Epithelial cell of prostate (primary cell): ENCODE data around the gene TSPAN5.
"Not testable (repeated sequence)": the region's sequence is repeated elsewhere in the genome, so short reads cannot be mapped to it uniquely, and the experiment has no call there.

Experiments
- DNase-seq: peaks from one replicate; pipeline ENCODE4 v3.0.0-alpha.2; 2011; ENCODE audit warnings: low read depth, low spot score
- H3K27ac ChIP-seq: fragments of 450-650 bp; 2 replicates; pipeline ENCODE4 v1.5.1; 2017; ENCODE audit warnings: mild to moderate bottlenecking

TSPAN5 gene

DNA sequence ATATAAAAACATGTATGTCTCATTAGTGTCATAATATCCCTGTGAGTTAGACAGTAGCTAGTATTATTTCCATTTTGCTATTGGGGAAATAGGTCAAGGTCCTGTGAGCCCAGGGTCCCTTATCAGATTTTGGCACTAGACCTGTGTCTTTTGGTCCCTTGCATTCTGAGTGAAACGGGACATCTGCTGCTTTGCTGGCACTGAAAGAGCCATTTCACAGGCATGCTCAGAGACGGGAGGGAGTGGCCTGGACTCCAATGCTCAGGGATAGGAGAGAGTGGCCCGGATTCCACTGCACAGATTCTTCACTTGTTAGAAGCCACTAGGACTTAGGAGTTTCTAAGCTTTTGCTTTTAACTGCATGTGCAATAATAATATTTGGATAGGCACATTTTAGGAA, 177.2 kb downstream of the TSPAN5 start:
- peak overlapping the region; percentile 99 for H3K27ac ChIP-seq
- DNase-seq, result no peak

GRCh38 chr4:98480535-98480934, 177.9 kb downstream of the TSPAN5 start:
- H3K27ac ChIP-seq, result peak overlapping the region; percentile 99
- no peak for DNase-seq

DNA sequence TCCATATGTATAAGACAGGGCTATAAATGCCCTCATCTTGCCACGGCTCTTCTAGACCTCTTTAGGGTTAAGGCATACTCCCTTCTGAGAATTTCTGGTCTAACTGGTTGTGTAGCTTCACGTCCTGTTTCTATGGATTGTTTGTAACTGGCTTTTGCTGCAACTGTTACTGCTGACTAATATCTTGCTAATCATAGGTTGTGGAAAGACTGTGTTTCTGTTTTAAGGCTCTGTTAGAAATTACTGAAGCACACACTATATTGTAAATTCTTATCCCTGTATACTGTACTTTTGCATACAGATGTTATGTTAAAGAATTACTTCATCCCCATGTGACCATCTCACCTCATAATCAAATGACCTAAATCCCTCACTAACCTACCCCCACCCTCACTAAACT, 178.8 kb downstream of the TSPAN5 start:
- H3K27ac ChIP-seq, result peak overlapping the region; percentile 99
- peak; percentile 34 for DNase-seq

- no peak overlapping the region for H3K27ac ChIP-seq
- no peak for DNase-seq
Measured at GRCh38 chr4:98476891-98477290, 181.5 kb downstream of the TSPAN5 start.

DNA sequence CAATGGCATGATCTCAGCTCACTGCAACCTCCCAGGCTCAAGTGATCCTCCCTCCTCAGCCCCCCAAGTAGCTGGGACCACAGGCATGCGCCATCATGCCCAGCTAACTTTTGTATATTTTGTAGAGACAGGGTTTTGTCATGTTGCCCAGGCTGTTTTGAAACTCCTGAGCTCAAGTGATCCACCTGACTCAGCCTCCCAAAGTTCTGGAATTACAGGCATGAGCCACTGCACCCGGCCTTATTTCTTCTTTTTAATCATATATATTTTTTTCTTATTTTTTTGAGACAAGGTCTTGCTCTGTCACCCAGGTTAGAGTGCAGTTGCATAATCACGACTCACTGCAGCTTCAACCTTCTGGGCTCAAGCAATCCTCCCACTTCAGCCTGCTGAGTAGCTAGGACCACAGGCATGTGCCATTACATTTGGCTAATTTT, 184.0 kb downstream of the TSPAN5 start:
- peak; percentile 46 for DNase-seq
- peak overlapping the region; percentile 77 for H3K27ac ChIP-seq

GRCh38 chr4:98473046-98473445, 185.4 kb downstream of the TSPAN5 start:
- peak overlapping the region; percentile 77 for H3K27ac ChIP-seq
- DNase-seq, result peak; percentile 78

DNA sequence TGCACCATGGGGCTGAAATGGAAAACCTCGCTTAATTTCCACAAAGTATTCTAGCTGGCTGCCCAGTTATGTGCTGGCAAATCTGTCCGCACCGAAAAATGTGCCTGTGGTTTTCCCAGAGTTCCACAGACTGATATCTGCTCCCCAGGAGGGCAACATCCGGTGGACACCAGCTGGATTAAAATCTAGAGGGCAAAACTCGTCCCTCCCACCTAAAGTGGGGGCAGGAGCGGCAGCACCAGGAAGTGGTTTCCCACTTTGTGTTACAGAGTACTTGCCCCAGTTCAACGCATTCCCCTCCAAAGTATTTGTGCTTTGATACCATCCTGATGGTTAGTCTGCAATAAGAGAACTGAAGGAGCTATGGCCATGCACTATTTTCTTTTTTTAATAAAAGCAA, 187.6 kb downstream of the TSPAN5 start:
- no peak for DNase-seq
- no peak overlapping the region for H3K27ac ChIP-seq

DNA sequence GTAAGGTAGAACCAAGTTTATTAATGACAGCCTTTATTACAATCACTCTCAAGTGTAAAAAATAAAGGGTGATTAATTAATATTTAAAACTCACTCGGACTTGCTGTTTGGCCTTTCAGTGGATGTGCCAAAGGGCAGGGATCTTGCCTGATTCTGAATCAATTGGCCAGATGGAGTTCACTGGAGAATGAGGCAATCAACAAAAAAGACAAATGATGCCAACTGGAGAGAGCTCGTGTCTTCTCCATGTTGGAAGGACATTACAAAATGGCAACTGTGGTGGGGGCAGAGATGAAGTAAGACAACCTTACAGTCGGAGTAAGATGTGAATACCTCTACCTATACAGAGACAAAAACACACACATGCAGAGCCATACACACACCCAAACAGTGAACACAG, 188.0 kb downstream of the TSPAN5 start:
- H3K27ac ChIP-seq, result no peak overlapping the region
- no peak for DNase-seq

GRCh38 chr4:98469771-98470170, 188.6 kb downstream of the TSPAN5 start:
- H3K27ac ChIP-seq, result no peak overlapping the region
- no peak for DNase-seq

GRCh38 chr4:98468709-98469108, 189.7 kb downstream of the TSPAN5 start:
- H3K27ac ChIP-seq, result peak overlapping the region; percentile 54
- DNase-seq, result no peak

DNA sequence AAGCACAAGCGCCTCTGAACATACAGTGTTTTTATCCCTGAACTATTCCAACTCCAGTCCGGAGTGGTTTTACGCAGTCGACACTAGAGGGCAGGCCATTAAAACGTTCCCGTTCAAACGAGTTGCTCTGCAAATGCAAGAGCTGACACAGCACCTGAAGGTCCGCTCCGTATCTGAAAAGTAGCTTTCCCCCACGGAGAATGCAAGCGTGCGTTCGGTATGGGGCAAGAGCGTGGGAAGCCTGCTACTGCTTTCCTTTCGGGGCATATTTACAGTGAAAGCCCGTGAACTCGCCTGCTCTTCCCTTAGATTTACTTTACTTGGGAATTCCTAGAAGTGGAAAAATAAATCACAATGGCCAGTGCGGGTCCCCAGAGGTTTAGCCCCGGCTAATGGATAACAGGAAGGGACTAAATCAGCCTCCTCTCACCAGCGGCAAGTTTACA, 190.8 kb downstream of the TSPAN5 start:
- peak overlapping the region; percentile 40 for H3K27ac ChIP-seq
- peak; percentile 48 for DNase-seq

DNA sequence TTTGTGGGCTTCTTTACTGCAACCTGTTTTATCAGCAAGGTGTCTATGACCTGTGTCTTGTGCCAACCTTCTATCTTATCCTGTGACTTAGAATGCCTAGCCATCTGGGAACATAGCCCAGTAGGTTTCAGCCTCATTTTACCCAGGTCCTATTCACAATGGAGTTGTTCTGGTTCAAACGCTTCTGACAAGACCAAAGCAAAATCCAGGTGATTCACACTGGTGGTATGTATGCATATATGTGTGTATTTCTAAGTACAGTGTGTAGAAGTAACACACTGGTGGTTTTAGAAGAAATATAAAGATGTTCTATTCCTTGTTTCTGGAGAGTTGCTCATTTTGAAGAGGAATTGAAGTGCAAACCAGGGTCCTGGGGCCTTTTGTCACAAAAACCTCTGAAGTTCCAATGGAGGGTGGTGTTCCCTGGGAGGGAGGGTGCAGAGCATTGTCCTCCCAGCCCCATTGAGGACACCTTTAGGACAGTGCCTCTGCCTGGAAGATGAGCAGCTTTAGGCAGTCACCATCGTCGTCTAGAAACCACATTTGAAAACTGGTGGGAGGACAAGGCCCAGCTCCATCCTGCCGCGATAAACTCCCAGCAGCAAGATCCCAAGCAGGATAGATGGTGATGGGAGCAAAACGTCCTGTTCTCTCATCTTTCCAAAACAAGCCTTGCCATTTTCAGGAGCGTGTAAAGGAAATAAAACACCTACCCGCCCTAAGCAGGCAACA, 191.4 kb downstream of the TSPAN5 start:
- DNase-seq, result no peak
- H3K27ac ChIP-seq, result peak overlapping the region; percentile 40

GRCh38 chr4:98462487-98462886, 195.9 kb downstream of the TSPAN5 start:
- H3K27ac ChIP-seq, result no peak overlapping the region
- DNase-seq, result no peak

GRCh38 chr4:98461121-98461865, 197.1 kb downstream of the TSPAN5 start:
- DNase-seq, H3K27ac ChIP-seq: not testable (repeated sequence)

DNA sequence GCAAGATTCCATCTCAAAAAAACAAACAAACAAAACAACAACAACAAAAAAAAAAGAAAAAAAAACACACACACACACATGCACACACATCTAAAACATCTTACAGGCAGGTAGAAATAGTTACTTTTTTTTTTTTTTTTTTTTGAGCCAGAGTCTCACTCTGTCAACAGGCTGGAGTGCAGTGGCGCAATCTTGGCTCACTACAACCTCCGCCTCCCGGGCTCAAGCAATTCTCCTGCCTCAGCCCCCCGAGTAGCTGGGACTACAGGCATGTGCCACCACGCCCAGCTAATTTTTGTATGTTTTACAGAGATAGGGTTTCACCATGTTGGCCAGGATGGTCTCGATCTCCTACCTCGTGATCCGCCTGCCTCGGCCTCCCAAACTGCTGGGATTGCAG, 201.0 kb downstream of the TSPAN5 start:
- not testable (repeated sequence) for H3K27ac ChIP-seq, DNase-seq

DNA sequence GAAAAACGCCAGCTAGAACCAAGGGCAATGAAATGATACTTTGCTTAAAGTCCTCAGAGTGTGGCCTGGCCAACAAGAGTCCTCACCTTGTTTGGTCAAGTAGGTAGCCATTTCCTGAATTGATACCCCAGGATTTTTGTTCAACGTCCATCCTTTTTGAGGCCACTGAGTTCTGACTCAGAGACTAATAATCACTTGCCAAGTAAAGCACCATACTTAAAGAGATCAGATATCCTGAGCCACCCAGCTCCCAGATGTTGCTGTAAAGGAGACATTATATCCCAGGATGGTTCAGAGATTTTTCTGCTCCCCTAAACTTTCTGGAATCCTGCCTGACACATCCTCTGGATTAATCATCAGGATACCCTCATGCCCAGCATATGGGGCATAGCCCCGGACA, 206.3 kb downstream of the TSPAN5 start:
- peak overlapping the region; percentile 19 for H3K27ac ChIP-seq
- no peak for DNase-seq

DNA sequence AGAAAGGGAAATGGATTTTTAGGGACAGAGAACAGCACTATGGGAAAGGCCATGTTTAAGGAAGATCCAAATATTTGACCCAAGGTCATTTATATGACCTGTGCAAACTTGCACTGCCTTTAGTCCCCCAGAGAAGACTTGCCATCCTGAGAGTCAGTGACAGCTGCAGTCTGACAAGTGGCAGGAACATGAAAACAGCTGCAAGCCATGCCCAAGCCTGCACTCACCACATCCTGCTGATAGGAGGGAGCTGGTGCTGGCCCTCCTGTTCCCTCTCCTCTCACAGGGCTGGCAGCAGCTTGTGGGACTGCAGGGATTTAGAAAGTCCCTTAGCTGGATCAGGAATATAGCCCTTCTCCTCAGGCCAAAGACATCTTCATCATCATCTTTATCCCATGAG, 209.5 kb downstream of the TSPAN5 start:
- no peak for DNase-seq
- peak overlapping the region; percentile 95 for H3K27ac ChIP-seq

GRCh38 chr4:98447648-98448047, 210.8 kb downstream of the TSPAN5 start:
- peak overlapping the region; percentile 95 for H3K27ac ChIP-seq
- DNase-seq, result no peak

DNA sequence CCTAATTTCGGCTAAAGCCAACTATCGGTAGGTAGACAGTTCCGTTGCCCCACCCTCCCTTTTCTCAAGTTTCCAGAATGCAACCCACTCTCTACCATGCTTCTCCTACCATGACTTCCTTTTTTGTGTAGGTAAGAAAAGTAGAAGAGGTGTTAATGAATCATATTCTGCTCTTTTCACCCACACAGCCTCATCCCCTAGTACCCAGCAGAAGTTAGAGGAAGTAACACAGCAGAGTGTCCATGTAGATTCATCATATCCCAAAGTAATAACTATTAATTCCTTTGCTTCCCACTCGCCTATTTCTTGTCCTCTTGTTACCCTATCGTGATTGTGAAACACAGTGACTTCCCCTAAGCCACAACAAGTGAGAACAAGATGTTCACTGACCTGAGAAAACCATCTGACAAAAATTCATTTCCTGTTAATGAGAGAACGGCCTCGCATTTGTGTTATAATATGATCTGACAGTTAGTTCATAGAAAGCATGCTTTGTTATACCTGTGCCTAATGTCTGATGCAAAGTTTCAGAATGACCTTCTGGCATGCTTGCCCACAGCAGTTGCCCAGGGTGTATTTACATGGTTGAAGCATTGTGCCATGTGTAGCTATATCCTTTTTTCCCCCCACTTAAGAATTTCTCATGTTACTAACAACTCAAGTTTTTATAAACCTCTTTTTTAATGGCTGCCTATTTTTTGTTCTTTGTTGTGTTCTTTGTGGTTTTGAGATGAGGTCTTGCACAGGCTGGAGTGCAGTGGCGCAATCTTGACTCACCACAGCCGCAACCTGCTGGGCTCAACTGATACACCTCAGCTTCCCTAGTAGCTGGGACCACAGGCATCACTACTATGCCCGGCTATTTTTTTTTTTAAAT, 211.7 kb downstream of the TSPAN5 start:
- peak overlapping the region; percentile 95 for H3K27ac ChIP-seq

DNA sequence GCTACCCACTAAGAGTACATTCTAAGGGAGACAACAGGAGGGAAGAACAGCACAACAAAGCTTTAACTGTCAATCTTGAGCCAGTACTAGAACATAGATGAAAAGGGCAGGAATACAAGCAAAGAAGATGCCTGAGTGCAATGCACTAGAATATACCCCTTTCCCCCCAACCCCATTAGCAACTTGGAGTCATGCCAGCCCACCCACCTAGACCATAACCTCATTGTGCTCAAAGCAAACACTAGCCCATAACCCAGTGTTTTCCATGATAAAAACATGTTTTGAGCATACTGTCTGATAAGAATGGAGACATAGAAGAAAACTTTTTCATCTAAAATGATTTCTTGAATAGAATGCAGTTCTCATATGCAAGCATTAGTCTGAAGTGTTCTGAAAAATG, 214.0 kb downstream of the TSPAN5 start:
- H3K27ac ChIP-seq, result peak overlapping the region; percentile 95
- DNase-seq, result no peak

More for the DNA sequence above, 211.7 kb downstream of the TSPAN5 start:
- DNase-seq, result peak; percentile 80

- H3K27ac ChIP-seq, result peak overlapping the region; percentile 95
- DNase-seq, result no peak
Measured at GRCh38 chr4:98434816-98435215, 223.6 kb downstream of the TSPAN5 start.
